LNCAP (cell line): Measurements from ENCODE around the gene CHI3L2.

ENCODE experiments used
- TF ChIP-seq, protein P1 (sequence below): fragments of 450-650 bp; IDR thresholded peaks from 2 replicates; pipeline ENCODE4 v1.5.1; 2017; ENCODE audit warnings: mild to moderate bottlenecking

The CHI3L2 gene

DNA sequence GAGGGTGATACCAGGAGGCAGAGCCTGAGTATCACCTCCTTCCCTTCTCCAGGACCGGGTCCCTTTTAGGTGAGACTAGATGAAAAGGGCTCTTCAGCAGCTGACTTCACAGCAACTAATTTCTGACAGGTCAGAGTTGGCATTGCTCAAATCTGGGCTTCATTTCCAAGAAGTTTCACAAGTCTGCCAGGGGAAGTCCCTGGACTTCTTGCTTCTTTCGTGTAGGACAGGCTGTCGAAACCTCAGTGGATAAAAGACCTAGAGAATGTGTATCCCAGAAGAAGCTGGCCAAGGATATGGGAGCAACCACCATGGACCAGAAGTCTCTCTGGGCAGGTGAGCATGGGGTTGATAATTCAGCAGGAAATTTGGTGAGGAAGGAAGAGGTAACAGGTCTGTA lies at the start of gene CHI3L2:
Gene CHI3L2 (plus strand): TSS at position 280 of the 400 bp plus-strand sequence. CDS start 17 bp downstream, at position 297.
- TF ChIP-seq, protein P1, sequence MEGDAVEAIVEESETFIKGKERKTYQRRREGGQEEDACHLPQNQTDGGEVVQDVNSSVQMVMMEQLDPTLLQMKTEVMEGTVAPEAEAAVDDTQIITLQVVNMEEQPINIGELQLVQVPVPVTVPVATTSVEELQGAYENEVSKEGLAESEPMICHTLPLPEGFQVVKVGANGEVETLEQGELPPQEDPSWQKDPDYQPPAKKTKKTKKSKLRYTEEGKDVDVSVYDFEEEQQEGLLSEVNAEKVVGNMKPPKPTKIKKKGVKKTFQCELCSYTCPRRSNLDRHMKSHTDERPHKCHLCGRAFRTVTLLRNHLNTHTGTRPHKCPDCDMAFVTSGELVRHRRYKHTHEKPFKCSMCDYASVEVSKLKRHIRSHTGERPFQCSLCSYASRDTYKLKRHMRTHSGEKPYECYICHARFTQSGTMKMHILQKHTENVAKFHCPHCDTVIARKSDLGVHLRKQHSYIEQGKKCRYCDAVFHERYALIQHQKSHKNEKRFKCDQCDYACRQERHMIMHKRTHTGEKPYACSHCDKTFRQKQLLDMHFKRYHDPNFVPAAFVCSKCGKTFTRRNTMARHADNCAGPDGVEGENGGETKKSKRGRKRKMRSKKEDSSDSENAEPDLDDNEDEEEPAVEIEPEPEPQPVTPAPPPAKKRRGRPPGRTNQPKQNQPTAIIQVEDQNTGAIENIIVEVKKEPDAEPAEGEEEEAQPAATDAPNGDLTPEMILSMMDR: no peak

- TF ChIP-seq, protein P1: no peak
Measured at GRCh38 chr1:111179968-111180533, 47.5 kb upstream of the CHI3L2 start.

DNA sequence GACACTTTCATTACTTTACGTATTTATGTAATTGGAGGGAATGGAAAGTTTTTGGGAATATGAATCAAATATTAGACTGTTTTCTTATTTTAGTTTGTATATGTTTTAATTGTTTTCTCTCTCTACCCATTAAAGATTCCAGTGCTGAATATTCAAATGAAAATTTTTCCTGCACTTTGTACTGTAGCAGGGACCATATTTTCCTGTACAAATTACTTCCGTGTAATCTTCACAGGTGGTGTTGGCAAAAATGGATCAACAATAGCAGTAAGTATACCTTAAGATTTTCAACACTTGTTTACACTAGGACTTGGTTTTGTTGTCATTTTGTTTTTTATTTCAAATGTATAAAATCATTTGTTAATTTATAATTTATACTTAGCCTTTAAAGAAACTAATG lies 45.5 kb upstream of the CHI3L2 start:
- TF ChIP-seq, protein P1: no peak

- TF ChIP-seq, protein P1: no peak
Measured at GRCh38 chr1:111183308-111184069, 44.0 kb upstream of the CHI3L2 start.

DNA sequence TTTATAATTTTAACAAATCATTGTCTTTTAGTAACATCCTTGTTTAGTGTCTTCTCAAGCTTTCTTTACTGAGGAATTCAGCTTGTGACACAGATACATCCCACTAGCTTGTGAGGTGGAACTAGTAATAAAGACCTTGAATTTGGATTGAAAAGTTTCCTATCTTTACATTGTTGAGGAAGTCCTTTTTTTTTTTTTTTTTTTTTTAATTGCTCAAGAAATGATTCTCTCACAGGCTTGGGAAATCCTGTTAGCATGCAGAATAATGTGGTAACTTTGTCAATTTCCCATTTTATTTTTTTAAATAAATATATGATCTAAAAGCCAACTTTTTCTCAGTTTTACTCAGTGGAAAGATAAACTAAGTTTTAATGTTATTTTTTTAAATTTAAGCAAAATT lies 42.9 kb upstream of the CHI3L2 start:
- TF ChIP-seq, protein P1: no peak

- TF ChIP-seq, protein P1: no peak
Measured at GRCh38 chr1:111190931-111191451, 36.5 kb upstream of the CHI3L2 start.

GRCh38 chr1:111191496-111191895 lies 36.0 kb upstream of the CHI3L2 start:
- TF ChIP-seq, protein P1: no peak
